ENCODE results near the gene DPH2.

DNA sequence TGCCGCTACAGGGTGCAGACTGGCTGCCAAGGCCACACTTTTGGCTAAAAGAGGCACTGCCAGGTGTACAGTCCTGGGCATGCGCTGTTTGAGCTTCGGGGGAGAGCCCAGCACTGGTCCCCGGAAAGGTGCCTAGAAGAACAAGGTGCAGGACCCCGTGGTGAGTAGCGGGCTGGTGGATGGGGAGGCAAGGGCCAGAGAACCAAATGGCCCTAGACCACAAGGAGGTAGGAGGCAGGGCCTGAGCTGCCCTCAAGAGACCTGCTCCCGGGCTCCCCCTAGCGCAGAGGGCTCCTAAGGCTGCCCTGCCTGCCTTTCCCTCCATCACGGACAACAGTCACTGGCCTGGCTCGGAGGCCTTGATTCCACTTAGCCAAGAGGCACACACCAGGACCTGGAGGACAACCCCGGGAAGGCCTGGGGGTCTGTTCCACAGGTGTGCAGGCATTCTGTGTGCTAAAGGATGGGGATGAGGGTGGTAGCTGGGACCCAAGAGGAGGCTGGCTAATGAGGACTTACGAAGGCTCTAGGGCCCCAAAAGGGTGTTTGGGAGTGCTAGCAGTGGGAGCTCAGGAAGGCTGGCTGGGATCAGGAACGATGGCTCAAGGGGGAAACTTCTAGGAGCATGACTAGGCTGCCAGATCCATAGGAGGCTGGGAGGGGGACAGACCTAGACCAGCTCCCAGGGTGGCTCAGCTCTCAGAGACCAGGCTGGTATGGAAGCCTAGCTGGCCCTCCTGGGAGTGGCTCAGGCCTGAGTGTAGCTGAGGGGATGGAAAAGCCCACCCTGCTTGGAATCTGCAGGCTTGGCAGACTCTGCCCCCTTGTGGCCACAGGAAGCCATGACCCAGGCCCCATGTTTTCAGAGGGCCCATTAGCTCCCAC lies 35.5 kb upstream of the DPH2 start:
- TF ChIP-seq CTCF (IDR thresholded peaks at IDR 0.05) (peak; percentile 93), NFIC (IDR thresholded peaks at IDR 0.05; ENCODE audit: borderline replicate concordance) (no peak), EZH2phosphoT487 (IDR thresholded peaks at IDR 0.05; ENCODE audit: borderline replicate concordance, low read depth) (no peak), FOSL2 (IDR thresholded peaks at IDR 0.05; ENCODE audit: borderline replicate concordance, low read depth) (no peak), RXRA (IDR thresholded peaks at IDR 0.05; ENCODE audit: borderline replicate concordance, low read depth) (no peak), JUND (IDR thresholded peaks at IDR 0.05) (no peak), SMC3 (IDR thresholded peaks at IDR 0.05; ENCODE audit: low read depth, low read length) (peak; percentile 94), POLR2AphosphoS5 (IDR thresholded peaks at IDR 0.05; ENCODE audit: low read depth, low read length) (no peak), FOXJ3 (CRISPR knock-in tag; IDR thresholded peaks at IDR 0.05) (no peak), EP300 (IDR thresholded peaks at IDR 0.05; ENCODE audit: borderline replicate concordance in 1 of 2, low read depth in 1 of 2, low read length in 1 of 2) (no peak), MXI1 (IDR thresholded peaks at IDR 0.05; ENCODE audit: low read depth, low read length) (no peak), GABPA (IDR thresholded peaks at IDR 0.05; ENCODE audit: low read depth) (no peak)
- TF ChIP-seq, protein P1, sequence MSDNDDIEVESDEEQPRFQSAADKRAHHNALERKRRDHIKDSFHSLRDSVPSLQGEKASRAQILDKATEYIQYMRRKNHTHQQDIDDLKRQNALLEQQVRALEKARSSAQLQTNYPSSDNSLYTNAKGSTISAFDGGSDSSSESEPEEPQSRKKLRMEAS (IDR thresholded peaks at IDR 0.05; ENCODE audit: low read depth), result no peak
- TF ChIP-seq, protein P2, sequence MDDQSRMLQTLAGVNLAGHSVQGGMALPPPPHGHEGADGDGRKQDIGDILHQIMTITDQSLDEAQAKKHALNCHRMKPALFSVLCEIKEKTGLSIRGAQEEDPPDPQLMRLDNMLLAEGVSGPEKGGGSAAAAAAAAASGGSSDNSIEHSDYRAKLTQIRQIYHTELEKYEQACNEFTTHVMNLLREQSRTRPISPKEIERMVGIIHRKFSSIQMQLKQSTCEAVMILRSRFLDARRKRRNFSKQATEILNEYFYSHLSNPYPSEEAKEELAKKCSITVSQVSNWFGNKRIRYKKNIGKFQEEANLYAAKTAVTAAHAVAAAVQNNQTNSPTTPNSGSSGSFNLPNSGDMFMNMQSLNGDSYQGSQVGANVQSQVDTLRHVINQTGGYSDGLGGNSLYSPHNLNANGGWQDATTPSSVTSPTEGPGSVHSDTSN (IDR thresholded peaks at IDR 0.05), result no peak

Measured in SK-N-SH (cell line).